SK-N-SH (cell line): ENCODE results near the gene EPHB4.

Experiments used
- JUND ChIP-seq: IDR thresholded peaks from 2 replicates; pipeline ENCODE4 v1.4.0; 2012
- TCF12 ChIP-seq: IDR thresholded peaks from 2 replicates; pipeline ENCODE4 v1.4.0; 2012
- TF ChIP-seq, protein P1 (sequence below): fragments of 200-600 bp; sonication (generic); IDR thresholded peaks from 2 replicates; pipeline ENCODE4 v1.6.1; 2017; ENCODE audit warnings: antibody characterized with exemption, mild to moderate bottlenecking, moderate library complexity

DNA sequence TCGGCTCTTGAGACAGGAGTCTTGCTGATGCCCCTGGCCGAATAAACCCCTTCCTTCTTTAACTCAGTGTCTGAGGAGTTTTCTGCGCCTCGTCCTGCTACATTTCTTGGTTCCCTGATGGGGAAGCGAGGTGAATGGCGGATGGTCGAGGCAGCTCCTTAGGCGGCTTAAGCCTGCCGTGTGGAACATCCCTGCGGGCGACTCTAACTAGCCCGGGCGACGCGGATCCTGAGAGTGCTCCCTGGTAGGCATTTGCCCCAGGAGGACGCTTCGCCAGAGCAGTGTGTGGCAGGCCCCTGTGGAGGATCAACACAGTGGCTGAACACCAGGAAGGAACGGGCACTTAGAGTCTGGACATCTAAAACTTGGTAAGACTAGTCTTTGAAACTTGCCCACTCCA lies 12.0 kb upstream of the EPHB4 start:
- no peak for TF ChIP-seq JUND
- TF ChIP-seq, protein P1, sequence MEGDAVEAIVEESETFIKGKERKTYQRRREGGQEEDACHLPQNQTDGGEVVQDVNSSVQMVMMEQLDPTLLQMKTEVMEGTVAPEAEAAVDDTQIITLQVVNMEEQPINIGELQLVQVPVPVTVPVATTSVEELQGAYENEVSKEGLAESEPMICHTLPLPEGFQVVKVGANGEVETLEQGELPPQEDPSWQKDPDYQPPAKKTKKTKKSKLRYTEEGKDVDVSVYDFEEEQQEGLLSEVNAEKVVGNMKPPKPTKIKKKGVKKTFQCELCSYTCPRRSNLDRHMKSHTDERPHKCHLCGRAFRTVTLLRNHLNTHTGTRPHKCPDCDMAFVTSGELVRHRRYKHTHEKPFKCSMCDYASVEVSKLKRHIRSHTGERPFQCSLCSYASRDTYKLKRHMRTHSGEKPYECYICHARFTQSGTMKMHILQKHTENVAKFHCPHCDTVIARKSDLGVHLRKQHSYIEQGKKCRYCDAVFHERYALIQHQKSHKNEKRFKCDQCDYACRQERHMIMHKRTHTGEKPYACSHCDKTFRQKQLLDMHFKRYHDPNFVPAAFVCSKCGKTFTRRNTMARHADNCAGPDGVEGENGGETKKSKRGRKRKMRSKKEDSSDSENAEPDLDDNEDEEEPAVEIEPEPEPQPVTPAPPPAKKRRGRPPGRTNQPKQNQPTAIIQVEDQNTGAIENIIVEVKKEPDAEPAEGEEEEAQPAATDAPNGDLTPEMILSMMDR: no peak
- no peak for TF ChIP-seq TCF12
